ENCODE results near the gene HOXA4.
A peak's percentile ranks its signal among the peaks of the same experiment; 100 is the strongest.

Gene HOXA4

DNA sequence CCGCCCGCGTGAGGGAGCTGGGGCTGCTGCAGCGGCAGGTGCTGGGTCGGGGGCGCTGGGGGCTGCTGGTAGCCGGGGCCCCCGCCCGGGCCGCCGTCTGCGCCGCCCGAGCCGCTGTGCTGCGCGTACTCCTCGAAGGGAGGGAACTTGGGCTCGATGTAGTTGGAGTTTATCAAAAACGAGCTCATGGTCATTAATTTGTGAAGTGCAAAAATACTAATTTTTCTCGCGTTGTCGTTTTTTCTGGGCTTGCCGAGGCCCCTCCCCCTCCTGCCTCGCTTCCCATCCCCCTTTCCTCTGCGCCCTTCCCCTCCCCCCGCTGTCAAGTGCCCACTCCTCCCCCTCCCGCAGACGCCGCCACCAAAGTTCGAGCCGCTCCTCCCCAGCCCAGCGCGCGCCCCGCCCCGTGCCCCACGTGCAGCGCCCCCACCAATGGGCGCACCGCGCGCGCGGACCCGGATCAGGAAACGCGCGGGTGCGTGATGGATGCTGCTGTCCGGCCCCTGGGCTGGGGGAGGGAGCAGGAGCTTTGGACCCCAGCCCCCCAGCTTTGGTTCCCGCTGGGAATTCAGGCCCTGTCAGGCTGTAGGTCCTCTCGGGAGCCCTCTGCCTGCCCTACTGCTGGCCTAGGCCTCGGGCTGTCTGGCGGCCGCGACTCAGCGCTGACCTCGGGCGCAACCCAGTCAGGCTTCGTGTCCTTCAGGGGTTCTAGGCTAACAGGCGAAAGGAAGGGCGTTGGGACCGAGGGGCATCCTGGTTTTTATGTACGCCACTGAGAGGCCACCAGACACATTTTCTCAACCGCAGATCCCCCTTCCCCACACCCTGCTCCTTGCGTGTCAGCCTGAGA, at the start of gene HOXA4:
TSS of gene HOXA4 (minus strand) at position 218 of the 850 bp plus-strand sequence. CDS start at position 194, 24 bp downstream.
- TF ChIP-seq, protein P1, sequence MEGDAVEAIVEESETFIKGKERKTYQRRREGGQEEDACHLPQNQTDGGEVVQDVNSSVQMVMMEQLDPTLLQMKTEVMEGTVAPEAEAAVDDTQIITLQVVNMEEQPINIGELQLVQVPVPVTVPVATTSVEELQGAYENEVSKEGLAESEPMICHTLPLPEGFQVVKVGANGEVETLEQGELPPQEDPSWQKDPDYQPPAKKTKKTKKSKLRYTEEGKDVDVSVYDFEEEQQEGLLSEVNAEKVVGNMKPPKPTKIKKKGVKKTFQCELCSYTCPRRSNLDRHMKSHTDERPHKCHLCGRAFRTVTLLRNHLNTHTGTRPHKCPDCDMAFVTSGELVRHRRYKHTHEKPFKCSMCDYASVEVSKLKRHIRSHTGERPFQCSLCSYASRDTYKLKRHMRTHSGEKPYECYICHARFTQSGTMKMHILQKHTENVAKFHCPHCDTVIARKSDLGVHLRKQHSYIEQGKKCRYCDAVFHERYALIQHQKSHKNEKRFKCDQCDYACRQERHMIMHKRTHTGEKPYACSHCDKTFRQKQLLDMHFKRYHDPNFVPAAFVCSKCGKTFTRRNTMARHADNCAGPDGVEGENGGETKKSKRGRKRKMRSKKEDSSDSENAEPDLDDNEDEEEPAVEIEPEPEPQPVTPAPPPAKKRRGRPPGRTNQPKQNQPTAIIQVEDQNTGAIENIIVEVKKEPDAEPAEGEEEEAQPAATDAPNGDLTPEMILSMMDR (conservative IDR thresholded peaks at IDR 0.05; ENCODE audit: low read depth, low read length) = no peak
- DNase-seq (ENCODE audit: low read depth) = no peak
- peak within 1 kb of the TSS; percentile 20 for H3K4me3 ChIP-seq (ENCODE audit: low read depth, low read length)

DNA sequence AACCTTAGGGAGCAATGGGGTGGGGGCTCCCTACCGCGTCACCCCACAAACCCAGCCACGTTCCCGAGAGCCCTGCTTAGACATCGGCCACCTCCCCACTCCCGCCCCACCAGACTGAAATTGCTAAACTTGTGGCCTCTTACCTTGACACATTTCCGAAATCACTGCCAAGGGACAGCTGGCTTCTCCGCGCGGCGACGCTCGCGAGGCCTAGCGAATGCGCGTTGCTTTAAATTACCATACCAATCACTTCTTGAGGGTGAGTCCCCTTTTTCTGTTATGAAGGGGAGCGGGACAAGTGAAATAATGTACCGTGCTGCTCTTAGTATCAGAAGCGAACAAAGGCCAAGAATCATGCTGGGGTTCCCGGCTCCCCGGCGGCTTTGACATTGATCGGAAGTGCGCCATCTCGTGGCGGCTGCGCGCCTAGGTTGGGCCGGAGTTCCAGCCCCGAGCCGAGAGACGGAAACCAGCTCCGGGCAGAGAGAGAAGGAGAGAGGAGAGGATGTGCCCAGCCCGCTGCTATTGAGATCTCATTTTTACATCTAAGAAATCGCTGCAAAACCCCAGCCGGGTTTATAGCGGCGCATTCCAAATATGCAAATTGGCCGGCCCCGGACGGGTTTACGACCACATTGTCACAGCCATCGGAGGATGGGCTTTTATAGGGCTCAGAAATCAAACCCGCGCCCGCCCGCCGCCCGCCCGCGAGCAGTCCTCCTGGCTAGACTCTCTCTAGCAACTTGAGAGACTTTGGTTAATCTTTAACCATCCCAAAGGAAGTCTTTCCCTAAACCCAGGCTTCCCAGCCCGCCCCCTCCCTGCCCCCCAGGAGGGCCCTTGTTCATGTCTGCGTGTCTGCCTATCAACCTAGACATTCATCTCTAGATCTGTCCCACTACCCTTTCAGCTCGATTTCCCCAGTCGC, 49.2 kb upstream of the HOXA4 start:
- no peak overlapping the region for H3K4me3 ChIP-seq (ENCODE audit: low read depth, low read length)
- DNase-seq (ENCODE audit: low read depth) = peak; percentile 26
- TF ChIP-seq, protein P1 (conservative IDR thresholded peaks at IDR 0.05; ENCODE audit: low read depth, low read length) = peak; percentile 66

DNA sequence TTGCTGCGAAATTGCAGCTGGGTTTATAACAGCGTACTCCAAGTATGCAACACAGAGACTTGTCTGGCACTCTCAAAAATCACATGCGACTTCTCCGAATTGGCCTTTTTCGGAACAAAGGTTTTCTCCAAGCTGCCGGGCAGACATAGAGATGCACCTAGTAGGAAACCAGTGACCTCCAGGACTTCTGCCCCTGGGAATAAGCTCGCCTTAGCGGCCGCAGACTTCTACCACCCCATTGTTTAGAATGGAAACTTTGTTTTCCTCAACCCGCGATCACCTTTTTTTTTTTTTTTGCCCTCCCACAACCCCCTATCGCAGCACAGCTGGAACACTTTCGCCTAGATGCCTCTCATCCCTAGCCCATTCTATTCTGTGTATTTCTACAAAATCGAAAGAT, 48.5 kb upstream of the HOXA4 start:
- DNase-seq (ENCODE audit: low read depth) = no peak
- TF ChIP-seq, protein P1 (conservative IDR thresholded peaks at IDR 0.05; ENCODE audit: low read depth, low read length) = no peak
- H3K4me3 ChIP-seq (ENCODE audit: low read depth, low read length) = no peak overlapping the region

DNA sequence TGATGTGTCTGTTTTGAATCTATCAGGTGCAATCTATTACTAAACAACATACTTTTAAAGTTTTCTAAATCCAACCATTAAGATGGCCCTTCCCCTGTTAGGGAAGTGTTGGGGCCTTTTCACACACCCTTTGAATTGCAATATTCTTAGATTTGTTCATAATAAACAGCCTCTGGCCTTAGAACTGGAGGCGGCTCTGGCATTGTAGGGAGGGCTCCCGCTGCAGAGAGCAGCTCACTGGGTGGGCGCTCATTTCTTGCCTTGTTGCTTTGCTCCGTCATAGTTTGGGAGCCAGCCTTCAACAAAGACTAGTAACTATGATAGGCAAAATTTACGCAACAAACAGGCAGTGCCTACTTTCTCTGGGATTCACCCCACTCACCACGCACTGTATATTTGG, 47.8 kb upstream of the HOXA4 start:
- TF ChIP-seq, protein P1 (conservative IDR thresholded peaks at IDR 0.05; ENCODE audit: low read depth, low read length) = no peak
- H3K4me3 ChIP-seq (ENCODE audit: low read depth, low read length) = no peak overlapping the region
- DNase-seq (ENCODE audit: low read depth) = no peak

DNA sequence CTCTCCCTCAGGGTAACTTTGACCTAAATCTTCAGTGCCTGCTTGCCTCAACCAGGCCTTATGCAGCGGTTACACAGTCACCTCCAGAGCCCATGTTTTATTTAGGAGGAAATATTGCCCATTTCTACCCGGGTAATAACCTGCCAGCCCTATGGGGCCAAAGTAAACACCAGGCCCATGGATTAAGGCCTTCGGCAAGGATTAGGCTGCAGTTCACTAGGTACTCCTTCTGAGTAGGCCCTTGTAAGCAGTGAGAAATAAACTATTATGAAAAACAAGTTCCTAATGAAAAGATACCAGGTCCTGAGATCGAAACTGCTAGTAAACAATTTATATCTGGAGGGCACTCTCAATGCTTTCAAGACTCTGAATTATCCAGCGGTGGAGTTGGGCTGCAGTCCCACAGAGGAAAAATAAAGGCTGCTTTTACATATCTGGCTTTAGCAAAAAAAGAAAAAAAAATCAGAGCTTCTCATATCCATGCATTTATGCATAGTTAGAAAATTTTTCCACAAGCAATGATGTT, 47.3 kb upstream of the HOXA4 start:
- H3K4me3 ChIP-seq (ENCODE audit: low read depth, low read length) = no peak overlapping the region
- TF ChIP-seq, protein P1 (conservative IDR thresholded peaks at IDR 0.05; ENCODE audit: low read depth, low read length) = no peak
- DNase-seq (ENCODE audit: low read depth) = no peak

DNA sequence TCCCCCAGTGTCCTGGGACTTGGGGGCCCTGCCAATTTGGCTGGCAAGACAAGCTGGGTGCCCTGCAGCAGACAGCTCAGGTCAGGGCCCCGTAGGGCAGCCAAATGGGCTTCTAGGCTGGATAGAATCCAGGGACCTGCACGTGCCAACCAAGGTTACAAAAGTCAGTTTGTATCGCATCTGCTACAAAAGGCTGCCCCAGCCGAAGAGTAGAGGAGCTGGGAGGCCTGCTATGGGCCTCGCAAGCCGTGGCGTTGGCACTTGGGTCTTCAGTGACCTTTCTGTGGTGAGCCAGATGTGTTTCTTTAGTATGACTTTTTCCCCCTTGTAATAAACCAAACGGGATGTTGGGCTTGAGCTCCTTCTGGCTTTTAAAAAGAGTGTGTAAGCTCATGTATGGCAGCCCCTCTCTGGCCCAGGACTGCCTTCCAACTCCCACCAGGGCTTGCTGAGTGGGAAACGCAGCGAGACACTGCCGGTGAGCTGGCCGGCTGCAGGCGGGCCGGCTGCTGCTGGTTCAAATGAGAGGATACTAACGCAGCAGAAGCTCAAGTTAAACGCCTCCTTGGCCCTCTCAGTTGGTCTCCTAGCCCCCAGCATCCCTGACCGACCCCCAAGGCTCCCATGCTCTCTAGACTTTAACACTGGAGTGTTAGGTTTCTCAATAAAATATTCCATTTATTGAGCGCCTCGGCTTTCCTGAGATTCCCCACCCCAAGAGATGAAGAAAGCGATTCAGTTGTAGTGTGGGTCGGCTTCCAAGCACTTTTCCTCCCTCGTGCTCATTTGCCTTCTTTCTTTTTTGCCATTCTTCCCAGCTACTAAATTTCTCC, 46.6 kb upstream of the HOXA4 start:
- DNase-seq (ENCODE audit: low read depth) = no peak
- no peak overlapping the region for H3K4me3 ChIP-seq (ENCODE audit: low read depth, low read length)
- TF ChIP-seq, protein P1 (conservative IDR thresholded peaks at IDR 0.05; ENCODE audit: low read depth, low read length) = no peak
